Epidermal melanocyte (primary cell): ENCODE measurements around the gene TYMP.
A peak's percentile ranks its signal among the peaks of the same experiment; 100 is the strongest.

ENCODE experiments used
- DNase-seq: peaks from one replicate; pipeline ENCODE4 v3.0.0; 2011; ENCODE audit warnings: low spot score; ENCODE audit not compliant: insufficient read length

Gene TYMP

DNA sequence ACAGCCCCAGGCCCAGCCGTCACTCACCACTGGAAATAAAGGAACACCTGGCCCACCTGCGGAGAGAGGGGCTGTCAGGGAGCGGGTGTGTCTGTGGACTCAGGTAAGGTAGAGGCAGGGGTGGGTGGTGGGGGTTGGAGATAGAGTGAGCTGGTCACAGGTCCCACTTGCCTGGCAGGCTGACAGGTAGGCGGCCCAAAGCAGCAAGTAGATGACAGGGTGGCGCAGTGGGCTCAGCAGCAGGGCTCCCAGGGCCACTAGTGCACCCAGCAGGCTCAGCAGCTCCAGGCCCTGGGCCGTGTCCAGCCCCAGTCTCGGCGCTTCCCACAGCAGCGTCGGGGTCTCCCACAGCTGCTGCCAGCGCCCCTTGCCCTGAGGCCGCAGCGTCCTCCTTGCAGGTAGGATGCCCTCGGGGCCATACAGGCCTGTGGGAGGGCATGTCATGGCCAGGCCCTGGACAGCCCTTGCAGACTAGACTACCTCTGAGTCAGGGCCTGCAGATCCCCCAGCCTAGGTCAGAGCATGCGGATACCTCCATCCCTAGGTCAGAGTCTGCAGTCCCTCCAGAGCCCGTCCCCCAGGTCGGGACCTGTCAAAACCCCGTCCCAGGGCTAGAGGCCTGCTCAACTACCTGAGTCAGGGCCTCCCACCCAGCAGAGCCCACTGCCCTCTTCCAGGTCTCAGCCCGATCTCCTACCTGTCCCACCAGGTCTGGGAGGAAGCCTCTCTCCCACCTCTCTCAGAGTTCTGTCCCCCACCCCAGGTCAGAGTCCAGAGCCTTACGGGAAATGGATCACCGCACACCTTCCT, 23.0 kb downstream of the TYMP start:
- no peak for DNase-seq

DNA sequence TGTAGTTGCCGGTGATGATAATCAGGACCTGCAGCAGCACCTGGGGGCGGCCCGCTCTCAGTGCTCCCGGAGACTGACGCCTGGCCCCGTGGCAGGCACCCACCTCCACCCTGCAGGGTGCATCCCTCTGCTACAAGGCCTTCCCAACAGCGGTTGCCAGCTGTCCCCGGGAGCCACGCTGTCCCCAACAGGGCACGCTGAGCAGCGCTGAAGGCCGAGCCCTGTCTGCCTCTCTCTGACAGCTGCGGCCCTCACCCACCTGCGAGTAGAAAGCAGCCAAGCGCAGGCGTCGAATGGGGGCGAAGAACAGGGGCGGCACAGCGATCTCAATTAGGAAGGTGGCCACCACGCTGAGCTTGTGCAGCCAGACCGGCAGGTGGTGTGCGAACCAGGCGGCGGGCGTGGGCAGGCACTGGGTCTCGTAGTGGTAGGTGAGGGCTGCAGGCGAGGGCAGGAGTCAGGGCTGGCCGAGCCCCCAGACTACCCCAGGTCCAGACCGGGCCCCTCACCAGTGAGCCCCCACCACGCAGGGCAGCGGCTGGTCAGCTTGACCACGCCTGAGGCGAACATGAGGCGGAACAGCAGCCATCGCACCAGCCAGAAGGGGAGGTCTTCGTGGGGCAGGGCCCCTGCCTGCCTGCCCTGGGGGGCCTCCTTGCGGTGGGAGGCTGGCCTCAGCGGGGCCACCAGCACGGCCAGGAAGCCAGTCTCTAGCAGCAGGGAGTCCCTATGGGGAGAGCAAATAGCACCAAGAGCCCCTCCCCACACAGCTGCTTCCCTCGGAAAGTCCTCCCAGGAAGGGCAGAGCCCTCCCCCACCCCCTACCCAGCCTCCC, 23.8 kb downstream of the TYMP start:
- DNase-seq: no peak

DNA sequence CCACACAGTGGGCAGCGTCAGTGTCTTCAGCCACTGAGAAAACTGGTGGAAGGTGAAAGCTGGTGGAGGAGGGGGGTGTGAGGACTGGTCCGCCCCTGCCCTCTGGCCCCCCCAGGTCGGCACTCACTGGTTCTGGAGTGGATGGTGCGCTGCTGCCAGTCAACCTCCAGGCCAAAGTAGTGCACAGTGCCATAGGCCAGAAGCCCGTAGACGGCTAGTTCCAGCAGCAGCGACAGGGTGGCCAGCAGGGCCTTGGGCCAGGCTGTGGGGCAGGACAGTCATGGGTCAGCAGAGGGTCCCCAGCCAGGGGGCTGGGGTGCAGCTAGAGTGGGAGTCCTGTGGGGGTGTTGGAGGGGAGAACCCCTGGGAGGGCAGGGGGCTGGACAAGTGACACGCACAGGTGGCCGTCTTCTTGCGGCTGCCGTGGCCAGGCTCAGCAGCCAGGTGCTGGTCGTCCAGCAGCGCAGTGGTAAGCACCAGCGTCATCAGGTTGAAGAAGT, 24.5 kb downstream of the TYMP start:
- DNase-seq: no peak

DNA sequence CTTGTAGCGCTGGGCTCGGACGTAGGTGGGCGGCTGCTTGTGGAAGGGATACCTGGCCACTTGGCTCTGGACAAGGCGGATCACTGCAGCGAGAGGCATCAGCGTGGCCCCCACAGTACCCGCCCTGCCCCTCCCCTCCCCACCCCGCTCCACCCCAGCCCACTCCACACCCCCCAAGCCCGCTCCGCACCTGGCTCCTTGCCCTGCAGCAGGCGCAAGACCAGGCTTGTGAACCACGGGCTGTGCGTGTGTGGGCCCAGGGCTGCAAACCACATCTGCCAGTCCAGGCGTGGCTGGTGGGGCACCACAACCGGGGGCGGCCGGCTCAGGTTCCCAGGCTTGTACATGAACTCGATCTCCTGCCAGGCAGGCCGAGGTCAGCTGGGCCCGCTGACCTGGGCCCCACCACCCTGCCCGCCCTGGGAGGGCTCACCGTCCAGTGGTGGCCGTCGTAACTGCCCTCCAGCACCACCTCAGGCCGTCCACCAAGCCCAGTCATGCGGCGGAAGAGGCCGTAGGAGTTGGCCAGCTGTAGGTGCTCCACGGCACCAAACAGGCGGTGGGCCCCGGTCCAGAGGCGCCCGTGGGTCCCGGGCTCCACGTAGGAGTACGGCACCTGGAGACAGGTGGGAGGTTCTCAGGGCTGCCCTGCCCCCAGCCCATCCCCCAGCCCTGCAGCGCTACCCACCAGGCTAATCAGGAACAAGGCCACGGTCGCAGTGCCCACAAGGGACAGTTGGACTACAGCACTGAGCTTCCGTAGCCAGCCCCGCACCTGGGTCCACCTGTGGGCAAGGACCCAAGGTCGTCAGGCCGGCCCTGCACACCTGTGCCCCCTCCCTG, 25.2 kb downstream of the TYMP start:
- no peak for DNase-seq

GRCh38 chr22:50503475-50504145, 26.2 kb downstream of the TYMP start:
- no peak for DNase-seq

- no peak for DNase-seq
These were observed 27.0 kb downstream of the TYMP start for GRCh38 chr22:50502628-50503474.

- DNase-seq: no peak
These were observed 27.7 kb downstream of the TYMP start for GRCh38 chr22:50502096-50502495.

DNA sequence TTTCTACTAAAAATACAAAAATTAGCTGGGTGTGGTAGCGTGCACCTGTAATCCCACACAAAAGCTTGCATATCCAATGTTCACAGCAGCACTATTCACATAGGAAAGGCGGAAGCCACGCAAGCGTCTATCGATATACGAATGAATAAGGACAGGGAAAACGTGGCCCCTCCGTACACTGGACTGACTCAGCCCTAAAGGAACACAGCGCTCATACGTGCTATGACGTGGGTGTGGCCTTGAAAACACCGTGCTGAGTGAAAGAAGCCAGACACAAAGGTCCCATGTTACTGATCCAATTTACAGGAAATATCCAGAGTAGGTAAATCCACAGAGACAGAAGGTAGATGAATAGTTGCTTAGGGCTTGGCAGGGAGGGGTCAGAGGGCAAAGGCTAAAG, 29.4 kb downstream of the TYMP start:
- DNase-seq: no peak

- peak; percentile 73 for DNase-seq
These were observed 31.4 kb downstream of the TYMP start for GRCh38 chr22:50498322-50498890.

DNA sequence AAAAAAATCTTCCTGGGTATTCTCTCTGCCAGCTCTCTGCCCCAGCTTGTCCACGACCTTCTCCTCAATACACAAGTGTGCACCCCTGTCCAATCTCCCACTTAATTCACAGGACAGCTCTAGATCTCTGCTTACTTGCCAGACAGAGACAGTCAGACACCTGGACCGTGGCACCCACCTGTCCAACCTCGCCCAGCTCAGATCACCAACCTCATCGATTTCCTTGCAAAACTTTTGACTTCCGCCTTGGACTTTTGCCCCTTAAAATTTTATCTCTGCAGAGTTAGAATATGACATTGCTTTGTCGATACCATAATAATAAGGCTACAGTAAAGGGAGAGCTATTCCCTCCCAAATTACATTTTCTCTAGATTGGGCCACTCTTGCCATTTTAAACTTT, 32.7 kb downstream of the TYMP start:
- no peak for DNase-seq

DNA sequence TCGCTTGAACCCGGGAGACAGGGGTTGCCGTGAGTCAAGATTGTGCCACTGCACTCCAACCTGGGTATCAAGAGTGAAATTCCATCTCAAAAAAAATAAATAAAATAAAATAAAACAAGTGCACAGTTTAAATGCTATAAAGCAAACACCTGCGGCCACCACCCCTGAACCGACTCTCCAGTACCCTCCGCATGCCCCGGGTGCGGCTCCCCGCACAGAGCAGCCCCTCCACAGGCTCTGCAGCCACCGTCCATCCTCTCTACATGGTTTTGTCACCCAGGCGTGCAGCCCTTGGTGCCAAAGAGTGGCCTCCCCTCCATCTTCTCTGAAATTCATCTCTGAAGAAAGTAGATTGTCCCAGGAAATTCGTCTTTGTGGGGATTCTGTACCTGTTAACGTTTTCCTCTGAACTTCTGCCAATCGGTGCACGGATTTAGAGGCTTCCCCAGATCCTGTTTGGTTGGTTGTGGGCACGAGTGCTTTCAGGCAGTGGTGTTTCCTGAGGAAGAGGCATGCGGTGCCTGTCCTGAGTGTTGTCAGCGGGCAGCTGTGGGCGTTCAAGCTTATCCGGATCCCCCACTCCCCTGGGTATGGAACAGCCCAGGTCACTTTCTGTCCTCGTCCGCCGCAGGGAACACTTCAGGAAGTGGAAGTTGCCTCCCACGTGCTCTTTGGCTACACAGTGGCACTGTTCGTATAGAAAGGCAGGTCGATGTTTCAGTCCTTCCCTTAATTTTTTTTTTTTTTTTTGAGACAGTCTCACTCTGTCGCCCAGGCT, 39.1 kb downstream of the TYMP start:
- peak; percentile 11 for DNase-seq

DNA sequence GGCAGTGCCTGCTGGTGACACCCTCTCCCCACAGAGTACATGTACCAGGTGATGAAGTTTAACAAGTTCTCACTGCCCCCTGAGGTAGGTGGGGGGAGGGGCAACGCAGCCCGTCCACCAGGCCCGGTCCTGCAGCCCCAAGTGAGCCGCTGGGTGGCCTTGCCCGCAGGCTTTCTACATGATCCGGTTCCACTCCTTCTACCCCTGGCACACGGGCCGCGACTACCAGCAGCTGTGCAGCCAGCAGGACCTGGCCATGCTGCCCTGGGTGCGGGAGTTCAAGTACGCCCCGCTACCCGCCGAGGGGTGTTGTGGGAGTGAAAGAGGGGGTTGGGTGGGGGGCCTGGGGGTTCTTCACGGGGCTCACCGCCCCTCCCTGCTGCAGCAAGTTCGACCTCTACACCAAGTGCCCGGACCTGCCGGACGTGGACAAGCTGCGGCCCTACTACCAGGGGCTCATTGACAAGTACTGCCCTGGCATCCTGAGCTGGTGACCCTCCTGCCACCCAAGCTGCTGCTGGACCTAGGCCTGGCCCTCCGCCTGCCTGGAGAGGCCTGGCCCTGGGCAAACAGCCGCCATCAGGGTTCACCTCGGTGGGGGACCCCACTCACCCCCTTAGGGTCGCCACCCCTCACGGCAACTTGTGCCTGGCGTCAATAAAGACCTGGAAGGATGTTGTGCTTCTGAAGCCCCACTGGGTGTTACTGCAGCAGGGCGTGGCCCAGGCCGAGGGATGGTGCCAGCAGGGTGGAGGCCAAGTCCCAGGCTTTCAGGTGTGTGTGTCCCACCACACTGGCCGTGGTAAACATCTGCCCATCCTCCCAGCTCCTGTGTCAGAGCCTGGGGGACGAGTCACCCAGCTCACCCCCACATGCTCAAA, 40.2 kb downstream of the TYMP start:
- DNase-seq: no peak

DNA sequence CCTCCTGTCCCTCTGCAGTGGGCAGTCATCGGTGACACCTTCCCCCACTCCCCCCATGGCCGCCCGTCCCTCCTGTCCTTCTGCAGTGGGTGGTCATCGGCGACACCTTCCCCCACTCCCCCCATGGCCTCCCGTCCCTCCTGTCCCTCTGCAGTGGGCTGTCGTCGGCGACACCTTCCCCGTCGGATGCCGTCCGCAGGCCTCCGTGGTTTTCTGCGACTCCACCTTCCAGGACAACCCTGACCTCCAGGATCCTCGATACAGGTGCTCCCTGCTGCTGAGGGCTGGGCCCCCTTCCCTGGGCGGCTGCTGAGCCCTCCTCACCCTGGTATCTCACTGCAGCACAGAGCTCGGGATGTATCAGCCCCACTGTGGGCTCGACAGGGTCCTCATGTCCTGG, 40.9 kb downstream of the TYMP start:
- DNase-seq: no peak

DNA sequence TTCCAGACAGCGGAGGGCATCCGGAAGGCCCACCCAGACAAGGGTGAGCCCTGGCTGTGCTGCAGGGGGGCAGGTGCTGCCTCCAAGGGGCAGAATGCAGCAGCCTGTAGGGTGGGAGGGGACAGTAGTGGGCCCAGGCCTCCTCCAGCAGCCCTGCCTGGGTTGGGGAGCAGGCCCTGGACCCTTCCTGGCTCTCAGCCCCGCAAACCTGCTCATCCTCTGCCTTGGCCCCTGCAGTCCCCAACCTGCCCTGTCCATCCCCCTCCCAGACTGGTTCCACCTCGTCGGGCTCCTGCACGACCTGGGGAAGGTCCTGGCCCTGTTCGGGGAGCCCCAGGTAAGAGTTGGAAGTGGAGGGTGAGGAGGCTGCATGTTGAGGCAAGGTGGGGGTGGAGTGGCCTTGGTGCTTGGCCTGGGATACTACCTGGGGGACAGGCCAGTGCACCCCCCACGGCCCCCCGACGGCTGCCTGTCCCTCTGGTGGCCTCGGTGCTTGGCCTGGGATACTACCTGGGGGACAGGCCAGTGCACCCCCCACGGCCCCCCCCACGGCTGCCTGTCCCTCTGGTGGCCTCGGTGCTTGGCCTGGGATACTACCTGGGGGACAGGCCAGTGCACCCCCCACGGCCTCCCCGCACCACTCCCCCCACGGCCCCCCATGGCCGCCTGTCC, 41.7 kb downstream of the TYMP start:
- DNase-seq: no peak

GRCh38 chr22:50487290-50488005, 42.4 kb downstream of the TYMP start:
- DNase-seq: no peak

GRCh38 chr22:50486561-50487289, 43.1 kb downstream of the TYMP start, which contains the start of gene MIOX:
MIOX (plus strand) TSS chr22:50486859; CDS start chr22:50486898, 39 bp downstream.
- no peak for DNase-seq
